Raji (cell line): ENCODE data around the gene EFCAB8.

Source experiments
- POLR2A ChIP-seq: IDR thresholded peaks from 2 replicates; pipeline ENCODE4 v1.6.1; 2011; ENCODE audit warnings: low read depth, low read length, control low read depth; ENCODE audit not compliant: insufficient read depth

The EFCAB8 gene

GRCh38 chr20:32986331-32986966, 127.7 kb downstream of the EFCAB8 start:
- no peak for TF ChIP-seq POLR2A

- no peak for TF ChIP-seq POLR2A
Observed at GRCh38 chr20:32987044-32987825, 128.5 kb downstream of the EFCAB8 start.

DNA sequence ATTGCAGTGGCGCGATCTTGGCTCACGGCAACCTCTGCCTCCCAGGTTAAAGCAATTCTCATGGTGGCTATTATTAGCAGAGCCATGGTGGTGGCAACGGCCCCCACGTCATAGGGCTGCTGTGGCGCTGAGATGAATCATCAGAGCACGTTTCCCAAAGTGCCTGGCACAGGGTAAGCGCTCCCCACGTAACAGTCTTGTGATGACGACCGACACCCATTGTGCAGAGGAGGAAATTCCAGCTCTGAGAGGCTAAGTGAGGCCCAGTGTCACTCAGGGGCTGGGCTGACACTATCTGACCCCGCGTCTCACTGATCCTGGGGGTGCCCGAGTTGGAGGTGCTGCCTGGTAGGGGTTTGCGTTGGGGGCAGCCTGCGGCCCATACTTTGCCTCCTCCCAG, 129.3 kb downstream of the EFCAB8 start:
- TF ChIP-seq POLR2A, result no peak

GRCh38 chr20:32989507-32990283, 131.0 kb downstream of the EFCAB8 start:
- no peak for TF ChIP-seq POLR2A

GRCh38 chr20:32990426-32990825, 131.7 kb downstream of the EFCAB8 start:
- no peak for TF ChIP-seq POLR2A

GRCh38 chr20:32991383-32991782, 132.7 kb downstream of the EFCAB8 start:
- no peak for TF ChIP-seq POLR2A

GRCh38 chr20:32991792-32992641, 133.3 kb downstream of the EFCAB8 start:
- TF ChIP-seq POLR2A, result no peak

- TF ChIP-seq POLR2A, result no peak
Observed at GRCh38 chr20:32993496-32994050, 134.8 kb downstream of the EFCAB8 start.

DNA sequence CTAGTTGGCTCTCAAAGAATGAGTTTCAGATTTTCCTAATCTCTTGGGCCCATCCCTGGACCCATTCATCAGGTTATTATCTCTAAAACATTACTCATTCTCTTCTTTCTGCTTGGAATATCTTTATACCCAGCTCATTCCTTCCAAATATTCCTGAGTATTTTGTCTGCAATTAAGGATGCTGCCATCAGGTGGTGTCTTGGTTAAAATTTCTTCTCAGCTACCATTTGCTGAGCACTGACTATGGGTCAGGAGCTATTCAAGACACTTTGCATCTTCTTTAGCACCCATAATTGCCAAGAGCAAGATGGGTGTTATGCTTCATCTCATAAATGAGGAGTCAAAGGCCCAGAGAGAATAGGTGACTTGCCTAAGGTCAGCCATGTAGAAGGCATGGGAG, 137.1 kb downstream of the EFCAB8 start:
- no peak for TF ChIP-seq POLR2A

DNA sequence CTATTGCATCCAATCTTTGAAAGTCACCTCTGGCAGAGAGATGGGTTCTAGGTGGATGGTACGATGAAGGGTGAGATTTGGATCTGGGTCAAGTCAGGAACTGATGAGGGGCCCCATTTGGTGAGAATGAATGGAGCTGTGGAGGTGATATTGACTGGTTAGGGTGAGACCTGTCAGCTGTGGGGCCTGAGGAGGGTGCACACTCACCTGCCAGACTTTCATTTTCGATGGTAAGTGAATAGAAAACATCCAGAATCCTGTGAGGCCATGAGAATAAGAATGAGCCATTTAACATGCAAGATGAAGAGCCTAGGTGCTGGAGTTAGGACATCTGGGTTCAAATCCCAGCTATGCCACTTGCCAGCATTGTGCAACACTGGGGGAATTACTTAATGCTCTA, 138.7 kb downstream of the EFCAB8 start:
- no peak for TF ChIP-seq POLR2A

- no peak for TF ChIP-seq POLR2A
Observed at GRCh38 chr20:32999603-33000250, 141.0 kb downstream of the EFCAB8 start.

GRCh38 chr20:33000802-33001466, 142.2 kb downstream of the EFCAB8 start:
- no peak for TF ChIP-seq POLR2A

DNA sequence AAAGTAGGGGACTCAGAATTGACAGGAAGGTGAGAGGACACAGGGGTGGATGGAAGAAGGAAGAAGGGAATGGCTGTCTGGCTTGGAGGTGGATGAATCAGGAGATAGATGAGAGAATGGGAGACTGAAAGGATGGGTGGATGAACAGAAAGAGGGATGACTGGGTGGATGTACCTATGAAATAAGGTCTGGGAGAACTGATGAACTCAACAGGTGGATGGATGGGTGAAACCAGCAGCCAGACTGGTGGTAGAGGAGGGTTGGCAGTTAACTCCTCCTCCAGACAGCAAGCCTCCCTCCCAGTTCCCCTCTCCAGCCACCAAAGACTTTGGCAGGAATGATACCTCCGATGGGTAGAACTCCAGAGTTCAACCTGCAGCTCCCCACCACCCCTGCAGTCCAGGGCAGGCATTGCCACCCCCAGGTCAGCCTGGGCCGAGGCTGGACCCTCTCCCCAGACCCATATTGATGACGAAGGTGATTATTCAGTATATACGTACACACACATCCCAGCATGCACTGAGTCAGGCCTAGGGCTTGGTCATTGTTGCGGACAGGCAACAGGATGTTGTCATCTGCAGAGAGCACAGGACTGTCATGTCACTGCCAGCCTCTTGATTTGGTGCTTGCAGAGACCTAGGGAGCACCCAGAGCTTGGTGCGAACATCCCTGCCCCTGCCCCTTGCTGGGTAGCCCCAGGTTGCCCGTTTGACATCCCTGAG, 143.5 kb downstream of the EFCAB8 start:
- no peak for TF ChIP-seq POLR2A
